B cell (primary cell): ENCODE results near the gene ADAMTS18. TPM values are rescaled to one million over a fixed set of nuclear protein-coding genes. Genes with fewer than 3 reads are reported as not detected.

Source experiments
- ATAC-seq: fragments of 200-7000 bp; cut with Tn5 transposase; one replicate; pipeline ENCODE4 v1.10.0; 2021; ENCODE audit warnings: low read depth, mild to moderate bottlenecking, moderate number of reproducible peaks, moderate library complexity
- CTCF ChIA-PET: fragments of 350-600 bp; sonication (Branson Sonifier 250); formaldehyde crosslinking; loops from one replicate; lab custom pipeline; 2021; ENCODE audit warnings: antibody characterized with exemption, inconsistent platforms; lab: Charles Lee
- POLR2A ChIA-PET: fragments of 350-600 bp; sonication (Branson Sonifier 250); formaldehyde crosslinking; loops from one replicate; lab custom pipeline; 2021; ENCODE audit warnings: antibody characterized with exemption; lab: Charles Lee
- DNase-seq: peaks from one replicate; pipeline ENCODE4 v3.0.0; 2013
- H2AFZ ChIP-seq: 2 replicates; pipeline ENCODE4 v1.6.1; 2012; ENCODE audit warnings: mild to moderate bottlenecking, low read depth, low read length; ENCODE audit not compliant: insufficient read depth, poor library complexity, severe bottlenecking
- H3K27ac ChIP-seq, 2 donors: 1 replicate in 1 of 2; 2 replicates in 1 of 2; pipeline ENCODE4 v1.5.1; 2012 to 2013; ENCODE audit warnings: low read length in 2 of 2, mild to moderate bottlenecking in 2 of 2, moderate library complexity in 1 of 2
- H3K27me3 ChIP-seq, 4 experiments: fragments of 200-600 bp in 1 of 4; sonication (generic) in 1 of 4; replicated peaks in 1 of 4; 1 replicate in 2 of 4; 2 replicates in 2 of 4; pipeline versions ENCODE4 v1.6.1 to v1.7.0; 2013 to 2016; ENCODE audit warnings: low read length in 3 of 4, mild to moderate bottlenecking in 2 of 4, mixed read lengths in 1 of 4, moderate library complexity in 1 of 4; ENCODE audit not compliant: insufficient read depth in 4 of 4, control insufficient read depth in 3 of 4; ENCODE audit errors: control extremely low read depth in 1 of 4
- H3K36me3 ChIP-seq, 2 experiments: replicated peaks in 1 of 2; 1 replicate in 1 of 2; 2 replicates in 1 of 2; pipeline versions ENCODE4 v1.6.1 to v1.7.1; 2013; ENCODE audit warnings: low read length in 1 of 2; ENCODE audit not compliant: insufficient read depth in 2 of 2, control insufficient read depth in 1 of 2; ENCODE audit errors: control extremely low read depth in 1 of 2, extremely low read depth in 1 of 2
- H3K4me1 ChIP-seq, 2 donors: fragments of 200-600 bp in 1 of 2; sonication (generic) in 1 of 2; 1 replicate in 1 of 2; 2 replicates in 1 of 2; pipeline versions ENCODE4 v1.5.1 to v1.6.1; 2013 to 2017; ENCODE audit warnings: low read length in 2 of 2; ENCODE audit not compliant: control insufficient read depth in 2 of 2, insufficient read depth in 2 of 2
- H3K4me2 ChIP-seq: replicated peaks from 2 replicates; pipeline ENCODE3; 2012; ENCODE audit warnings: mild to moderate bottlenecking, low read depth, low read length; ENCODE audit not compliant: poor library complexity, severe bottlenecking
- H3K4me3 ChIP-seq, 5 experiments: fragments of 200-600 bp in 1 of 5; sonication (generic) in 1 of 5; 1 replicate in 3 of 5; 2 replicates in 2 of 5; pipeline versions ENCODE4 v1.5.1 to v1.7.0; 2011 to 2016; ENCODE audit warnings: low read length in 4 of 5, mild to moderate bottlenecking in 4 of 5, low read depth in 2 of 5, control low read depth in 1 of 5, moderate library complexity in 1 of 5; ENCODE audit not compliant: insufficient read depth in 1 of 5; ENCODE audit errors: control extremely low read depth in 1 of 5, extremely low read depth in 1 of 5
- H3K79me2 ChIP-seq: fragments of 200-600 bp; sonication (generic); one replicate; pipeline ENCODE4 v1.6.0; 2016; ENCODE audit warnings: low read length; ENCODE audit not compliant: control insufficient read depth, insufficient read depth
- H3K9ac ChIP-seq: fragments of 200-600 bp; sonication (generic); 2 replicates; pipeline ENCODE4 v1.6.1; 2017; ENCODE audit warnings: mild to moderate bottlenecking, low read length, moderate library complexity
- H3K9me3 ChIP-seq, 3 donors: one replicate each; pipeline versions ENCODE4 v1.6.1 to v1.7.1; 2013; ENCODE audit warnings: low read length in 2 of 3; ENCODE audit not compliant: control insufficient read depth in 2 of 3, insufficient read depth in 1 of 3; ENCODE audit errors: control extremely low read depth in 1 of 3
- H4K20me1 ChIP-seq: 2 replicates; pipeline ENCODE4 v1.6.0; 2012; ENCODE audit warnings: mild to moderate bottlenecking, low read length; ENCODE audit not compliant: insufficient read depth, control insufficient read depth, poor library complexity, severe bottlenecking
- H3K27ac Mint-ChIP-seq: one replicate; pipeline ENCODE4 v1.8.0; 2021; ENCODE audit warnings: mixed read lengths
- H3K27me3 Mint-ChIP-seq: one replicate; pipeline ENCODE4 v1.8.0; 2021; ENCODE audit warnings: mixed read lengths
- H3K4me1 Mint-ChIP-seq: one replicate; pipeline ENCODE4 v1.8.0; 2021; ENCODE audit warnings: mixed read lengths
- H3K4me3 Mint-ChIP-seq: one replicate; pipeline ENCODE4 v1.8.0; 2021; ENCODE audit warnings: mixed read lengths
- H3K9me3 Mint-ChIP-seq: one replicate; pipeline ENCODE4 v1.8.0; 2022; ENCODE audit warnings: mixed read lengths; ENCODE audit not compliant: insufficient read depth
- CTCF ChIP-seq: fragments of 200-600 bp; IDR thresholded peaks from one replicate; pipeline ENCODE4 v1.8.0; 2022; ENCODE audit warnings: antibody characterized with exemption, mild to moderate bottlenecking
- EZH2 ChIP-seq: IDR thresholded peaks from 2 replicates; pipeline ENCODE4 v1.6.1; 2012; ENCODE audit warnings: borderline replicate concordance, low read depth, mild to moderate bottlenecking, moderate library complexity, low read length; ENCODE audit not compliant: insufficient read depth, poor library complexity, severe bottlenecking
- WGBS: methylation state at CpG from one replicate; pipeline ENCODE4 v1.1.5; 2013; ENCODE audit warnings: missing lambda C conversion rate; ENCODE audit not compliant: insufficient coverage; 5-methylcytosine and 5-hydroxymethylcytosine counted together
- intact Hi-C: fragments of 100-400 bp; cut with micrococcal nuclease; formaldehyde crosslinking; loops from one replicate; pipeline ENCODE4 v1.10.0; 2022
- polyA plus RNA-seq: library from polyadenylated mRNA; depleted of rRNA; stranded (reverse); fragments of >200 nt; gene quantifications from 2 replicates; pipeline ENCODE4 v1.2.3, GENCODE V29; 2012
- total RNA-seq, 2 donors: library from RNA; stranded (reverse); fragments of 120-200 nt in 1 of 2; gene quantifications; 1 replicate in 1 of 2; 2 replicates in 1 of 2; pipeline versions ENCODE4 v1.2.3 to v1.2.4, GENCODE V29; 2013 to 2022

Gene ADAMTS18
- total and polyA plus RNA-seq, 2 donors (not counting 1 experiment from before 2014, with no cell fraction given) = not detected

- ChIA-PET CTCF (no interaction called here), POLR2A (no interaction called here)
- TF ChIP-seq EZH2 (no peak), CTCF (no peak)
- no peak for DNase-seq
- Histone ChIP-seq H3K4me3 (no peak overlapping the region), H4K20me1 (no peaks in the 10 kb centered on the region), H3K27ac (no peak overlapping the region), H3K4me2 (no peak overlapping the region), H3K9me3 (no peaks in the 10 kb centered on the region), H2AFZ (no peak overlapping the region), H3K9ac (no peak overlapping the region), H3K36me3 (no peaks in the 10 kb centered on the region), H3K79me2 (no peaks in the 10 kb centered on the region), H3K4me1 (no peaks in the 10 kb centered on the region), H3K27me3 (peaks cover 0 to 2% (median 0%) of the 10 kb centered on the region in 4 experiments)
- WGBS = no CpG with 5 or more reads among the region's 2 CpGs
- Mint-ChIP-seq H3K4me1 (no peaks in the 10 kb centered on the region), H3K27me3 (peaks cover 12% of the 10 kb centered on the region), H3K9me3 (peaks cover 2% of the 10 kb centered on the region), H3K27ac (no peak overlapping the region), H3K4me3 (no peak overlapping the region)
- intact Hi-C loops = no loop called here
- ATAC-seq = no peak
Measured at GRCh38 chr16:77323695-77324094, 111.1 kb downstream of the ADAMTS18 start.

DNA sequence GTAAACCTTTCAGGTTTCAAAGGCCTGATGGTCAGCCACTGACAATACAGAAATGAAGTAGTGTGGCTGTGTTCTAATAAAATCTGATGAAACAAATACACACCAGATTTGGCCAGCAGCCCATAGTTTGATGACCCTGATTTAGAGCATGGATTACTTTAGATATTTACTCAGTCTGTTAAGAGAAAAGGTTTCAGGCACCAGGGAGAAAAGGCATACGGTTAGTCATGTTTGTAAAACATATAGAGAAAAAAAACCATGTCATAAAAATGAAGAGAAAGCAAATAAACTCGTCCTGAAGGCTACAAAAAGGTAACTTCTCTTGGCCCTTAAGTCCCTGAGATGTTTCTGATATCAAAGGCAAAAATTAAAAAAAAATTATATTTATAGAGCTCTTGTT, 112.1 kb downstream of the ADAMTS18 start:
- no peak overlapping the region for H3K9ac ChIP-seq
- POLR2A ChIA-PET = no interaction called here
- no peak for ATAC-seq
- Mint-ChIP-seq H3K4me3 (no peak overlapping the region), H3K27ac (no peak overlapping the region), H3K27me3 (peaks cover 14% of the 10 kb centered on the region), H3K9me3 (peaks cover 2% of the 10 kb centered on the region), H3K4me1 (no peaks in the 10 kb centered on the region)
- H3K4me1 ChIP-seq = no peaks in the 10 kb centered on the region
- no peaks in the 10 kb centered on the region for H4K20me1 ChIP-seq
- intact Hi-C loops = no loop called here
- CTCF ChIA-PET = interaction anchor here (0.7 kb wide), 1 partner anchor 15 kb away, joined by 3 read pairs; no protein-coding TSS in a partner anchor
- H3K36me3 ChIP-seq = no peaks in the 10 kb centered on the region
- no peak overlapping the region for H3K4me2 ChIP-seq
- peaks cover 0 to 2% (median 0%) of the 10 kb centered on the region in 4 experiments for H3K27me3 ChIP-seq
- WGBS = no CpG with 5 or more reads among the region's 2 CpGs
- H3K27ac ChIP-seq = no peak overlapping the region
- no peaks in the 10 kb centered on the region for H3K79me2 ChIP-seq
- no peak overlapping the region for H2AFZ ChIP-seq
- TF ChIP-seq EZH2 (no peak), CTCF (no peak)
- DNase-seq = no peak
- no peaks in the 10 kb centered on the region for H3K9me3 ChIP-seq
- H3K4me3 ChIP-seq = no peak overlapping the region
